GM23338 (cell line): ENCODE results near the gene FEZF1.

Experiments used
- REST ChIP-seq: IDR thresholded peaks from one replicate; pipeline ENCODE4 v1.6.1; 2018; ENCODE audit warnings: antibody characterized with exemption; ENCODE audit not compliant: unreplicated experiment
- TF ChIP-seq, protein P1 (sequence below), 2 experiments: fragments of 200-600 bp in 1 of 2; sonication (generic) in 1 of 2; conservative IDR thresholded peaks; 2 replicates each; pipeline versions ENCODE4 v1.5.1 to v1.6.1; 2016 to 2017; ENCODE audit warnings: antibody characterized with exemption in 2 of 2, low read depth in 2 of 2, mild to moderate bottlenecking in 2 of 2, moderate library complexity in 1 of 2

- TF ChIP-seq, protein P1, sequence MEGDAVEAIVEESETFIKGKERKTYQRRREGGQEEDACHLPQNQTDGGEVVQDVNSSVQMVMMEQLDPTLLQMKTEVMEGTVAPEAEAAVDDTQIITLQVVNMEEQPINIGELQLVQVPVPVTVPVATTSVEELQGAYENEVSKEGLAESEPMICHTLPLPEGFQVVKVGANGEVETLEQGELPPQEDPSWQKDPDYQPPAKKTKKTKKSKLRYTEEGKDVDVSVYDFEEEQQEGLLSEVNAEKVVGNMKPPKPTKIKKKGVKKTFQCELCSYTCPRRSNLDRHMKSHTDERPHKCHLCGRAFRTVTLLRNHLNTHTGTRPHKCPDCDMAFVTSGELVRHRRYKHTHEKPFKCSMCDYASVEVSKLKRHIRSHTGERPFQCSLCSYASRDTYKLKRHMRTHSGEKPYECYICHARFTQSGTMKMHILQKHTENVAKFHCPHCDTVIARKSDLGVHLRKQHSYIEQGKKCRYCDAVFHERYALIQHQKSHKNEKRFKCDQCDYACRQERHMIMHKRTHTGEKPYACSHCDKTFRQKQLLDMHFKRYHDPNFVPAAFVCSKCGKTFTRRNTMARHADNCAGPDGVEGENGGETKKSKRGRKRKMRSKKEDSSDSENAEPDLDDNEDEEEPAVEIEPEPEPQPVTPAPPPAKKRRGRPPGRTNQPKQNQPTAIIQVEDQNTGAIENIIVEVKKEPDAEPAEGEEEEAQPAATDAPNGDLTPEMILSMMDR (conservative IDR thresholded peaks at IDR 0.05; ENCODE audit: low read depth in 2 of 2) = no peak
- no peak for TF ChIP-seq REST
Observed at GRCh38 chr7:122256046-122256445, 48.5 kb downstream of the FEZF1 start.
